Neural progenitor cell (in vitro differentiated cells): ENCODE results near the gene ACSM3. TPM values are rescaled to one million over a fixed set of nuclear protein-coding genes. Genes with fewer than 3 reads are reported as not detected.

Experiments
- DNase-seq: peaks from one replicate; pipeline ENCODE4 v3.0.0-alpha.2; 2016; ENCODE audit warnings: low spot score
- H2AFZ ChIP-seq: fragments of 200-600 bp; sonication (generic); replicated peaks from 2 replicates; pipeline ENCODE4 v1.6.1; 2016; ENCODE audit warnings: antibody characterized with exemption
- H3F3A ChIP-seq: fragments of 200-600 bp; sonication (generic); 2 replicates; pipeline ENCODE4 v1.6.1; 2016; ENCODE audit warnings: antibody characterized with exemption, low read depth
- H3K27ac ChIP-seq: fragments of 200-600 bp; sonication (generic); 2 replicates; pipeline ENCODE4 v1.5.1; 2016; ENCODE audit warnings: mild to moderate bottlenecking
- H3K27me3 ChIP-seq: fragments of 200-600 bp; sonication (generic); 2 replicates; pipeline ENCODE4 v1.6.1; 2016; ENCODE audit warnings: mild to moderate bottlenecking, moderate library complexity
- H3K36me3 ChIP-seq: fragments of 200-600 bp; sonication (generic); 2 replicates; pipeline ENCODE4 v1.5.1; 2016
- H3K4me1 ChIP-seq: fragments of 200-600 bp; sonication (generic); 2 replicates; pipeline ENCODE4 v1.6.1; 2016; ENCODE audit warnings: mixed run types
- H3K4me2 ChIP-seq: fragments of 200-600 bp; sonication (generic); 2 replicates; pipeline ENCODE4 v1.6.1; 2016
- H3K4me3 ChIP-seq: fragments of 200-600 bp; sonication (generic); 2 replicates; pipeline ENCODE4 v1.5.1; 2016
- H3K79me2 ChIP-seq: fragments of 200-600 bp; sonication (generic); 2 replicates; pipeline ENCODE4 v1.6.1; 2016; ENCODE audit warnings: low read depth
- H3K9ac ChIP-seq: fragments of 200-600 bp; sonication (generic); 2 replicates; pipeline ENCODE4 v1.6.1; 2016
- H3K9me3 ChIP-seq: fragments of 200-600 bp; sonication (generic); 2 replicates; pipeline ENCODE4 v1.5.1; 2016; ENCODE audit warnings: low read depth
- H4K20me1 ChIP-seq: fragments of 200-600 bp; sonication (generic); 2 replicates; pipeline ENCODE4 v1.6.1; 2016; ENCODE audit warnings: low read depth
- H3K27ac Mint-ChIP-seq: 3 replicates; pipeline ENCODE4 v1.8.0; 2021; ENCODE audit warnings: mixed read lengths
- H3K27me3 Mint-ChIP-seq: 2 replicates; pipeline ENCODE4 v1.8.0; 2022; ENCODE audit warnings: low read depth, mild to moderate bottlenecking, inconsistent platforms, moderate library complexity, mixed read lengths; ENCODE audit not compliant: insufficient read depth
- H3K36me3 Mint-ChIP-seq: 3 replicates; pipeline ENCODE4 v1.8.0; 2021; ENCODE audit warnings: mixed read lengths
- H3K4me1 Mint-ChIP-seq: 3 replicates; pipeline ENCODE4 v1.8.0; 2021; ENCODE audit warnings: mixed read lengths
- H3K4me3 Mint-ChIP-seq: 3 replicates; pipeline ENCODE4 v1.8.0; 2021; ENCODE audit warnings: mild to moderate bottlenecking, moderate library complexity, mixed read lengths
- H3K9me3 Mint-ChIP-seq: 3 replicates; pipeline ENCODE4 v1.8.0; 2020; ENCODE audit warnings: mixed read lengths
- EZH2 ChIP-seq: fragments of 200-600 bp; sonication (generic); IDR thresholded peaks from 2 replicates; pipeline ENCODE4 v1.6.1; 2017; ENCODE audit warnings: antibody characterized with exemption, mild to moderate bottlenecking, moderate library complexity
- EZH2phosphoT487 ChIP-seq: fragments of 200-600 bp; sonication (generic); IDR thresholded peaks from 2 replicates; pipeline ENCODE4 v1.6.1; 2017; ENCODE audit warnings: antibody characterized with exemption
- total RNA-seq: library from RNA; depleted of rRNA; stranded (reverse); fragments of >200 nt; gene quantifications from 2 replicates; pipeline ENCODE4 v1.2.3, GENCODE V29; 2015; ENCODE audit warnings: low replicate concordance
- TF ChIP-seq, protein P1 (sequence below): fragments of 200-600 bp; sonication (generic); IDR thresholded peaks from 2 replicates; pipeline ENCODE4 v1.5.1; 2017; ENCODE audit warnings: antibody characterized with exemption, mild to moderate bottlenecking

ACSM3 gene
- total RNA-seq, 1 donor from 2014 or later, result 3.8 TPM

DNA sequence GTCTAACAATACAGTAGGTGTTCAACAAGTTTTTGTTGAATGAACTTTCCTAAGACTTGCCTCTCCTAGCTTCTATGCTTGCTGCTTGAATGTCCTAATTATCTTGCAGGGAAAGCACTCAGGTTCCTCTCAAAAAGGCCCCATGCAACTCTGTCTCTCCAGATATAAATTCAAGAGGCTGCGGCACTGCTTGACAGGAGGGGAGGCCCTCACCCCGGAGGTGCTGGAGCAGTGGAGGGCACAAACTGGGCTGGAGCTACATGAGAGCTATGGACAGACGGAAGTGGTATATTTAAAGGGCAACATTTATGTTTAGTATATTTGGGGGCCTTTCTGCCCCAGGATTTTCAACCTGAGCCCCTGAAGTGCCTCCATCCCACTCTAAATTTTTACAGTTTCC lies 36.6 kb upstream of the ACSM3 start:
- no peaks in the 10 kb centered on the region for H3K27me3 Mint-ChIP-seq
- H3K27ac Mint-ChIP-seq, result no peak overlapping the region
- no peaks in the 10 kb centered on the region for H3K36me3 Mint-ChIP-seq
- no peak overlapping the region for H2AFZ ChIP-seq
- no peaks in the 10 kb centered on the region for H3K4me1 Mint-ChIP-seq
- H3K9me3 Mint-ChIP-seq, result no peaks in the 10 kb centered on the region
- H3K4me3 ChIP-seq, result no peak overlapping the region
- no peak overlapping the region for H3K9ac ChIP-seq
- no peak overlapping the region for H3K27ac ChIP-seq
- TF ChIP-seq EZH2 (no peak), EZH2phosphoT487 (no peak)
- TF ChIP-seq, protein P1, sequence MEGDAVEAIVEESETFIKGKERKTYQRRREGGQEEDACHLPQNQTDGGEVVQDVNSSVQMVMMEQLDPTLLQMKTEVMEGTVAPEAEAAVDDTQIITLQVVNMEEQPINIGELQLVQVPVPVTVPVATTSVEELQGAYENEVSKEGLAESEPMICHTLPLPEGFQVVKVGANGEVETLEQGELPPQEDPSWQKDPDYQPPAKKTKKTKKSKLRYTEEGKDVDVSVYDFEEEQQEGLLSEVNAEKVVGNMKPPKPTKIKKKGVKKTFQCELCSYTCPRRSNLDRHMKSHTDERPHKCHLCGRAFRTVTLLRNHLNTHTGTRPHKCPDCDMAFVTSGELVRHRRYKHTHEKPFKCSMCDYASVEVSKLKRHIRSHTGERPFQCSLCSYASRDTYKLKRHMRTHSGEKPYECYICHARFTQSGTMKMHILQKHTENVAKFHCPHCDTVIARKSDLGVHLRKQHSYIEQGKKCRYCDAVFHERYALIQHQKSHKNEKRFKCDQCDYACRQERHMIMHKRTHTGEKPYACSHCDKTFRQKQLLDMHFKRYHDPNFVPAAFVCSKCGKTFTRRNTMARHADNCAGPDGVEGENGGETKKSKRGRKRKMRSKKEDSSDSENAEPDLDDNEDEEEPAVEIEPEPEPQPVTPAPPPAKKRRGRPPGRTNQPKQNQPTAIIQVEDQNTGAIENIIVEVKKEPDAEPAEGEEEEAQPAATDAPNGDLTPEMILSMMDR, result no peak
- no peaks in the 10 kb centered on the region for H3F3A ChIP-seq
- H4K20me1 ChIP-seq, result no peaks in the 10 kb centered on the region
- H3K27me3 ChIP-seq, result peaks cover 3% of the 10 kb centered on the region
- no peaks in the 10 kb centered on the region for H3K79me2 ChIP-seq
- no peak overlapping the region for H3K4me3 Mint-ChIP-seq
- no peaks in the 10 kb centered on the region for H3K9me3 ChIP-seq
- no peaks in the 10 kb centered on the region for H3K4me1 ChIP-seq
- DNase-seq, result no peak
- H3K4me2 ChIP-seq, result no peak overlapping the region
- H3K36me3 ChIP-seq, result no peaks in the 10 kb centered on the region

- Histone ChIP-seq H2AFZ (no peak overlapping the region), H3K4me2 (no peak overlapping the region), H4K20me1 (no peaks in the 10 kb centered on the region), H3K36me3 (no peaks in the 10 kb centered on the region), H3K4me3 (no peak overlapping the region), H3K4me1 (no peaks in the 10 kb centered on the region), H3K79me2 (no peaks in the 10 kb centered on the region), H3F3A (no peaks in the 10 kb centered on the region), H3K9me3 (no peaks in the 10 kb centered on the region), H3K27ac (no peak overlapping the region), H3K9ac (no peak overlapping the region), H3K27me3 (peaks cover 3% of the 10 kb centered on the region)
- DNase-seq, result no peak
- Mint-ChIP-seq H3K36me3 (peaks cover 2% of the 10 kb centered on the region), H3K4me3 (no peak overlapping the region), H3K9me3 (no peaks in the 10 kb centered on the region), H3K27me3 (no peaks in the 10 kb centered on the region), H3K4me1 (no peaks in the 10 kb centered on the region), H3K27ac (no peak overlapping the region)
- TF ChIP-seq, protein P1, result no peak
- TF ChIP-seq EZH2phosphoT487 (no peak), EZH2 (no peak)
These were observed 34.7 kb upstream of the ACSM3 start for GRCh38 chr16:20729141-20729540.

DNA sequence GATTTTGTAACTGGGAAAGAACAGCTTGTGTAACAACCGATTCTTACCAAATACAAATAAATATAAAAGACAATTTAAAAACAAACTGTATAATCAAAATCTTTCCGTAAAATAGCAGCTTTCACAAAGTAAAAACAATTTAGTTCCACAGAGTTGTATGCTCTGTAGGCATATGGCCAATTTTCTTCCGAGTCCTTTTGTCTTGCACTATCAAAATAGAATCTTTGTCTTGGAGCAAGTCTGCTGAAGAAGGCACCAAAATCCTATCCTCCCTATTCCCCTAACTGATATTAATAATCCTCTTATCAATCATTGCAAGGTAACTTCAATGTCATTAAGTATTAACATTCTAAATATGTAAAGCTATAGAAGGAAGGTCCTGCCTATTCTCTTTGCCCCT lies 29.8 kb upstream of the ACSM3 start:
- Histone ChIP-seq H3K9me3 (no peaks in the 10 kb centered on the region), H3K4me2 (no peak overlapping the region), H3K27me3 (no peaks in the 10 kb centered on the region), H3K4me3 (no peak overlapping the region), H3K79me2 (peaks cover 16% of the 10 kb centered on the region), H3K9ac (no peak overlapping the region), H3K27ac (no peak overlapping the region), H3F3A (no peaks in the 10 kb centered on the region), H3K4me1 (no peaks in the 10 kb centered on the region), H4K20me1 (peaks cover 20% of the 10 kb centered on the region), H2AFZ (no peak overlapping the region), H3K36me3 (peaks cover 26% of the 10 kb centered on the region)
- Mint-ChIP-seq H3K4me1 (peaks cover 5% of the 10 kb centered on the region), H3K36me3 (peaks cover 20% of the 10 kb centered on the region), H3K27ac (no peak overlapping the region), H3K9me3 (no peaks in the 10 kb centered on the region), H3K4me3 (no peak overlapping the region), H3K27me3 (no peaks in the 10 kb centered on the region)
- TF ChIP-seq EZH2phosphoT487 (no peak), EZH2 (no peak)
- TF ChIP-seq, protein P1, result no peak
- DNase-seq, result no peak
